DND-41 (cell line): ENCODE measurements around the gene PRDM5.

ENCODE experiments used
- ATAC-seq: fragments of 200-7000 bp; cut with Tn5 transposase; 3 replicates; pipeline ENCODE4 v1.9.1; 2021; ENCODE audit warnings: low read depth; ENCODE audit not compliant: insufficient read depth
- DNase-seq: peaks from one replicate; pipeline ENCODE4 v3.0.0-alpha.2; 2020
- H2AFZ ChIP-seq: 2 replicates; pipeline ENCODE4 v1.6.0; 2012; ENCODE audit warnings: low read depth, low read length
- H3K27ac ChIP-seq: 2 replicates; pipeline ENCODE4 v1.5.1; 2012; ENCODE audit warnings: low read length, inconsistent platforms
- H3K27me3 ChIP-seq: fragments of 200-600 bp; sonication (generic); 2 replicates; pipeline ENCODE4 v1.6.0; 2012; ENCODE audit warnings: low read length, mild to moderate bottlenecking, inconsistent platforms; ENCODE audit not compliant: insufficient read depth, poor library complexity
- H3K36me3 ChIP-seq: 2 replicates; pipeline ENCODE4 v1.5.1; 2012; ENCODE audit warnings: low read length, inconsistent platforms; ENCODE audit not compliant: insufficient read depth
- H3K4me1 ChIP-seq: 2 replicates; pipeline ENCODE4 v1.5.1; 2012; ENCODE audit warnings: mild to moderate bottlenecking, low read length; ENCODE audit not compliant: insufficient read depth
- H3K4me2 ChIP-seq: 2 replicates; pipeline ENCODE4 v1.6.0; 2012; ENCODE audit warnings: mild to moderate bottlenecking, moderate library complexity, low read length, inconsistent platforms; ENCODE audit not compliant: insufficient read depth
- H3K4me3 ChIP-seq, 2 experiments: fragments of 200-600 bp in 1 of 2; shearing (Covaris generic) in 1 of 2; 2 replicates each; pipeline ENCODE4 v1.5.1; 2012 to 2016; ENCODE audit warnings: inconsistent platforms in 2 of 2, low read length in 2 of 2, mild to moderate bottlenecking in 2 of 2, low read depth in 1 of 2, moderate library complexity in 1 of 2
- H3K79me2 ChIP-seq: 2 replicates; pipeline ENCODE4 v1.6.0; 2012; ENCODE audit warnings: low read length, inconsistent platforms; ENCODE audit not compliant: insufficient read depth
- H3K9ac ChIP-seq: 2 replicates; pipeline ENCODE4 v1.6.0; 2012; ENCODE audit warnings: low read depth, mild to moderate bottlenecking, inconsistent platforms, low read length, moderate library complexity
- H3K9me3 ChIP-seq: 2 replicates; pipeline ENCODE4 v1.5.1; 2012; ENCODE audit warnings: low read length, moderate library complexity, mild to moderate bottlenecking, inconsistent platforms; ENCODE audit not compliant: insufficient read depth, severe bottlenecking
- H4K20me1 ChIP-seq: 2 replicates; pipeline ENCODE4 v1.6.0; 2012; ENCODE audit warnings: low read length; ENCODE audit not compliant: insufficient read depth
- CTCF ChIP-seq: IDR thresholded peaks from 2 replicates; pipeline ENCODE4 v1.5.1; 2012; ENCODE audit warnings: borderline replicate concordance, low read length, moderate library complexity, mild to moderate bottlenecking; ENCODE audit not compliant: poor library complexity, severe bottlenecking; ENCODE audit errors: extremely low read depth
- EZH2 ChIP-seq: IDR thresholded peaks from 3 replicates; pipeline ENCODE4 v1.6.1; 2012; ENCODE audit warnings: borderline replicate concordance, low read depth, mild to moderate bottlenecking, moderate library complexity, low read length, inconsistent platforms; ENCODE audit not compliant: severe bottlenecking

Gene PRDM5

GRCh38 chr4:120691536-120691935 is 231.0 kb downstream of the PRDM5 start:
- no peak for TF ChIP-seq EZH2
- TF ChIP-seq CTCF, result no peak
- Histone ChIP-seq H3K9ac (no peak overlapping the region), H3K27me3 (no peaks in the 10 kb centered on the region), H3K4me3 (no peak overlapping the region), H3K27ac (no peak overlapping the region), H4K20me1 (no peaks in the 10 kb centered on the region), H3K36me3 (no peaks in the 10 kb centered on the region), H3K79me2 (no peaks in the 10 kb centered on the region), H2AFZ (no peak overlapping the region), H3K4me1 (no peaks in the 10 kb centered on the region), H3K9me3 (no peaks in the 10 kb centered on the region), H3K4me2 (no peak overlapping the region)
- DNase-seq, result no peak
- no peak for ATAC-seq

- ATAC-seq (no peak), DNase-seq (no peak)
- Histone ChIP-seq H3K27me3 (no peaks in the 10 kb centered on the region), H3K9me3 (no peaks in the 10 kb centered on the region), H2AFZ (no peak overlapping the region), H3K36me3 (no peaks in the 10 kb centered on the region), H3K9ac (no peak overlapping the region), H4K20me1 (no peaks in the 10 kb centered on the region), H3K79me2 (no peaks in the 10 kb centered on the region), H3K4me3 (no peak overlapping the region), H3K27ac (no peak overlapping the region), H3K4me1 (no peaks in the 10 kb centered on the region), H3K4me2 (no peak overlapping the region)
- no peak for TF ChIP-seq EZH2
- TF ChIP-seq CTCF, result no peak
These were observed 231.4 kb downstream of the PRDM5 start for GRCh38 chr4:120691106-120691505.

- no peak overlapping the region for H3K27ac ChIP-seq
- ATAC-seq, result no peak
- no peak overlapping the region for H3K4me3 ChIP-seq
- TF ChIP-seq CTCF (no peak), EZH2 (no peak)
- no peaks in the 10 kb centered on the region for H3K9me3 ChIP-seq
- no peak overlapping the region for H3K4me2 ChIP-seq
- no peaks in the 10 kb centered on the region for H3K79me2 ChIP-seq
- H3K36me3 ChIP-seq, result no peaks in the 10 kb centered on the region
- no peaks in the 10 kb centered on the region for H3K4me1 ChIP-seq
- H3K27me3 ChIP-seq, result no peaks in the 10 kb centered on the region
- no peak overlapping the region for H2AFZ ChIP-seq
- H3K9ac ChIP-seq, result no peak overlapping the region
- no peaks in the 10 kb centered on the region for H4K20me1 ChIP-seq
- no peak for DNase-seq
These were observed 233.7 kb downstream of the PRDM5 start for GRCh38 chr4:120688791-120689190.

- H3K4me2 ChIP-seq, result no peak overlapping the region
- no peaks in the 10 kb centered on the region for H3K4me1 ChIP-seq
- H3K27me3 ChIP-seq, result no peaks in the 10 kb centered on the region
- no peaks in the 10 kb centered on the region for H3K79me2 ChIP-seq
- H4K20me1 ChIP-seq, result no peaks in the 10 kb centered on the region
- no peak for ATAC-seq
- H3K27ac ChIP-seq, result no peak overlapping the region
- no peak overlapping the region for H3K9ac ChIP-seq
- H3K4me3 ChIP-seq, result no peak overlapping the region
- no peak for DNase-seq
- H3K9me3 ChIP-seq, result no peaks in the 10 kb centered on the region
- no peaks in the 10 kb centered on the region for H3K36me3 ChIP-seq
- no peak overlapping the region for H2AFZ ChIP-seq
- TF ChIP-seq CTCF (no peak), EZH2 (no peak)
These were observed 236.7 kb downstream of the PRDM5 start for GRCh38 chr4:120685756-120686278.
